LoVo (cell line): ENCODE data around the gene RXRA.

ENCODE experiments used
- DNase-seq: peaks from one replicate; pipeline ENCODE4 v3.0.0-alpha.2; 2016; ENCODE audit warnings: low spot score

The RXRA gene

GRCh38 chr9:134419000-134419683, 92.9 kb downstream of the RXRA start:
- DNase-seq: no peak

GRCh38 chr9:134419684-134420076, 93.4 kb downstream of the RXRA start:
- DNase-seq: no peak

GRCh38 chr9:134420281-134420845, 94.1 kb downstream of the RXRA start:
- no peak for DNase-seq

- DNase-seq: no peak
These were observed 94.7 kb downstream of the RXRA start for GRCh38 chr9:134420974-134421432.

GRCh38 chr9:134421888-134422287, 95.6 kb downstream of the RXRA start:
- no peak for DNase-seq

GRCh38 chr9:134422301-134423090, 96.2 kb downstream of the RXRA start:
- no peak for DNase-seq

- no peak for DNase-seq
These were observed 96.9 kb downstream of the RXRA start for GRCh38 chr9:134423166-134423565.

- DNase-seq: no peak
These were observed 97.5 kb downstream of the RXRA start for GRCh38 chr9:134423749-134424148.

- no peak for DNase-seq
These were observed 98.6 kb downstream of the RXRA start for GRCh38 chr9:134424818-134425217.

- no peak for DNase-seq
These were observed 99.1 kb downstream of the RXRA start for GRCh38 chr9:134425401-134425800.

- DNase-seq: no peak
These were observed 99.6 kb downstream of the RXRA start for GRCh38 chr9:134425812-134426211.

- no peak for DNase-seq
These were observed 100.2 kb downstream of the RXRA start for GRCh38 chr9:134426436-134426835.

GRCh38 chr9:134427153-134427782, 101.0 kb downstream of the RXRA start:
- DNase-seq: no peak

- no peak for DNase-seq
These were observed 102.3 kb downstream of the RXRA start for GRCh38 chr9:134428559-134428958.

- no peak for DNase-seq
These were observed 102.8 kb downstream of the RXRA start for GRCh38 chr9:134429007-134429406.

- DNase-seq: no peak
These were observed 103.2 kb downstream of the RXRA start for GRCh38 chr9:134429481-134429880.

GRCh38 chr9:134431095-134431494, 104.8 kb downstream of the RXRA start:
- no peak for DNase-seq

GRCh38 chr9:134431626-134432025, 105.4 kb downstream of the RXRA start:
- no peak for DNase-seq

GRCh38 chr9:134432471-134432870, 106.2 kb downstream of the RXRA start:
- no peak for DNase-seq

GRCh38 chr9:134433101-134433500, 106.8 kb downstream of the RXRA start:
- DNase-seq: no peak

GRCh38 chr9:134433909-134434882, 107.9 kb downstream of the RXRA start:
- no peak for DNase-seq
